HepG2 (cell line): ENCODE data around the gene SLC7A8. TPM values are rescaled to one million over a fixed set of nuclear protein-coding genes. Genes with fewer than 3 reads are reported as not detected.

ENCODE experiments used
- ATAC-seq: fragments of 200-7000 bp; cut with Tn5 transposase; 3 replicates; pipeline ENCODE4 v1.9.1; 2020; ENCODE audit warnings: mild to moderate bottlenecking, moderate library complexity
- BruUV-seq: library from RNA; stranded (reverse); fragments of 400-500 nt; replicated peaks from 2 replicates; lab custom pipeline; 2021; lab: Mats Ljungman, UMichigan
- CTCF ChIA-PET: fragments of 300-600 bp; formaldehyde crosslinking; extraction: SDS; loops from one replicate; lab custom pipeline; 2021; ENCODE audit warnings: low total read pairs, inconsistent platforms, low intra/inter-chr PET ratio; lab: Yijun Ruan, JAX
- POLR2A ChIA-PET: fragments of 350-600 bp; sonication (Branson Sonifier 250); formaldehyde crosslinking; loops from one replicate; lab custom pipeline; 2020; ENCODE audit warnings: antibody characterized with exemption, inconsistent platforms; lab: Yijun Ruan, JAX
- DNase-seq: peaks from one replicate; pipeline ENCODE4 v3.0.0-alpha.2; 2015; ENCODE audit warnings: low spot score
- FAIRE-seq: peaks from 3 replicates; lab custom pipeline; 2011; peaks lifted over from hg19 to GRCh38; lab: Jason Lieb, UNC
- H2AFZ ChIP-seq: one replicate; pipeline ENCODE4 v1.6.1; 2011; ENCODE audit warnings: low read length, inconsistent platforms
- H3K27ac ChIP-seq: fragments of 300-600 bp; 3 replicates; pipeline ENCODE4 v1.8.0; 2011; ENCODE audit warnings: mixed run types, mild to moderate bottlenecking, mixed read lengths, low read length, inconsistent platforms; ENCODE audit not compliant: insufficient read depth; ENCODE audit errors: extremely low read length
- H3K27me3 ChIP-seq, 2 experiments: fragments of 200-600 bp in 1 of 2; 2 replicates in 1 of 2; 3 replicates in 1 of 2; pipeline versions ENCODE4 v1.6.0 to v1.8.0; 2011; ENCODE audit warnings: low read length in 2 of 2, mild to moderate bottlenecking in 2 of 2, moderate library complexity in 2 of 2, inconsistent platforms in 1 of 2; ENCODE audit not compliant: insufficient read depth in 2 of 2, control insufficient read depth in 1 of 2
- H3K36me3 ChIP-seq, 2 experiments: fragments of 200-600 bp in 1 of 2; replicated peaks in 1 of 2; 2 replicates in 1 of 2; 3 replicates in 1 of 2; pipeline versions ENCODE4 v1.5.1 to v1.8.0; 2011; ENCODE audit warnings: low read length in 2 of 2, inconsistent platforms in 1 of 2; ENCODE audit not compliant: insufficient read depth in 2 of 2, control insufficient read depth in 1 of 2
- H3K4me1 ChIP-seq: 2 replicates; pipeline ENCODE4 v1.5.1; 2012; ENCODE audit warnings: low read length, inconsistent platforms; ENCODE audit not compliant: insufficient read depth
- H3K4me2 ChIP-seq: 2 replicates; pipeline ENCODE4 v1.6.0; 2011; ENCODE audit warnings: low read depth, low read length, inconsistent platforms
- H3K4me3 ChIP-seq, 3 experiments: fragments of 200-600 bp in 1 of 3; sonication (generic), shearing (Covaris generic) in 1 of 3; replicated peaks in 1 of 3; 2 replicates each; pipeline ENCODE4 v1.5.1; 2011 to 2016; ENCODE audit warnings: low read length in 3 of 3, inconsistent platforms in 2 of 3, low read depth in 2 of 3, mild to moderate bottlenecking in 2 of 3, control low read depth in 1 of 3, mixed read lengths in 1 of 3; ENCODE audit not compliant: insufficient read depth in 1 of 3
- H3K79me2 ChIP-seq: one replicate; pipeline ENCODE4 v1.6.1; 2011; ENCODE audit warnings: low read length, inconsistent platforms; ENCODE audit not compliant: insufficient read depth
- H3K9ac ChIP-seq: 2 replicates; pipeline ENCODE4 v1.6.0; 2011; ENCODE audit warnings: mild to moderate bottlenecking, low read depth, low read length, inconsistent platforms; ENCODE audit not compliant: insufficient read depth
- H3K9me3 ChIP-seq: 2 replicates; pipeline ENCODE4 v1.5.1; 2012; ENCODE audit warnings: mild to moderate bottlenecking, low read length
- H4K20me1 ChIP-seq: 2 replicates; pipeline ENCODE4 v1.6.0; 2011; ENCODE audit warnings: inconsistent platforms, mild to moderate bottlenecking, low read length, moderate library complexity; ENCODE audit not compliant: insufficient read depth
- BCL3 ChIP-seq: sonication (generic); formaldehyde crosslinking; IDR thresholded peaks from 2 replicates; pipeline ENCODE4 v1.5.1; 2020; ENCODE audit warnings: mild to moderate bottlenecking, missing genetic modification reagents, moderate library complexity
- EZH2 ChIP-seq: conservative IDR thresholded peaks from 2 replicates; pipeline ENCODE4 v1.6.1; 2012; ENCODE audit warnings: mild to moderate bottlenecking, low read depth, low read length, moderate library complexity
- GATAD2A ChIP-seq: IDR thresholded peaks from 2 replicates; pipeline ENCODE4 v1.6.1; 2016
- GPBP1L1 ChIP-seq: sonication (generic); formaldehyde crosslinking; IDR thresholded peaks from 2 replicates; pipeline ENCODE4 v1.5.0; 2020; ENCODE audit warnings: mild to moderate bottlenecking, missing genetic modification reagents
- HCFC1 ChIP-seq: fragments of 150-350 bp; IDR thresholded peaks from 2 replicates; pipeline ENCODE4 v1.6.1; 2014; ENCODE audit warnings: low read depth, low read length
- HDAC2 ChIP-seq: sonication (generic); formaldehyde crosslinking; IDR thresholded peaks from 2 replicates; pipeline ENCODE4 v1.4.0; 2020; ENCODE audit warnings: missing genetic modification reagents
- HNF4G ChIP-seq, 2 experiments: sonication (generic) in 1 of 2; formaldehyde crosslinking in 1 of 2; IDR thresholded peaks; 2 replicates each; pipeline versions ENCODE4 v1.4.0 to v1.6.1; 2011 to 2020; ENCODE audit warnings: borderline replicate concordance in 2 of 2, low read depth in 2 of 2, mild to moderate bottlenecking in 2 of 2, low read length in 1 of 2, missing genetic modification reagents in 1 of 2, moderate library complexity in 1 of 2
- RAD21 ChIP-seq: fragments of 450-650 bp; formaldehyde crosslinking; IDR thresholded peaks from 2 replicates; pipeline ENCODE4 v1.5.0; 2020; ENCODE audit warnings: mild to moderate bottlenecking
- SMAD3 ChIP-seq: sonication (generic); formaldehyde crosslinking; IDR thresholded peaks from 2 replicates; pipeline ENCODE4 v1.4.0; 2020; ENCODE audit warnings: missing genetic modification reagents
- SP1 ChIP-seq, 2 experiments: fragments of 450-650 bp in 1 of 2; sonication (generic) in 1 of 2; formaldehyde crosslinking in 1 of 2; IDR thresholded peaks; 2 replicates each; pipeline versions ENCODE4 v1.4.0 to v1.6.1; 2016 to 2020; ENCODE audit warnings: missing genetic modification reagents in 1 of 2
- STAT6 ChIP-seq: sonication (generic); formaldehyde crosslinking; IDR thresholded peaks from 2 replicates; pipeline ENCODE4 v1.4.0; 2020; ENCODE audit warnings: missing genetic modification reagents, mild to moderate bottlenecking, borderline replicate concordance
- TSC22D2 ChIP-seq: sonication (generic); formaldehyde crosslinking; IDR thresholded peaks from 2 replicates; pipeline ENCODE4 v1.5.1; 2020; ENCODE audit warnings: missing genetic modification reagents, mild to moderate bottlenecking, borderline replicate concordance
- ZNF354B ChIP-seq: sonication (generic); formaldehyde crosslinking; IDR thresholded peaks from 2 replicates; pipeline ENCODE4 v1.8.0; 2022; ENCODE audit warnings: mild to moderate bottlenecking, missing genetic modification reagents
- ZNF556 ChIP-seq: sonication (generic); formaldehyde crosslinking; IDR thresholded peaks from 2 replicates; pipeline ENCODE4 v1.4.0; 2020; ENCODE audit warnings: mild to moderate bottlenecking, missing genetic modification reagents, borderline replicate concordance
- ZNF558 ChIP-seq: sonication (generic); formaldehyde crosslinking; IDR thresholded peaks from 2 replicates; pipeline ENCODE4 v1.9.0; 2022; ENCODE audit warnings: mild to moderate bottlenecking, missing genetic modification reagents, borderline replicate concordance
- ZNF839 ChIP-seq: sonication (generic); formaldehyde crosslinking; IDR thresholded peaks from 2 replicates; pipeline ENCODE4 v1.4.0; 2020; ENCODE audit warnings: missing genetic modification reagents, mild to moderate bottlenecking, borderline replicate concordance
- WGBS: methylation state at CpG from one replicate; pipeline ENCODE4 v1.1.6; 2017; ENCODE audit warnings: low lambda C conversion rate; 5-methylcytosine and 5-hydroxymethylcytosine counted together
- in situ Hi-C: cut with HindIII; loops from 2 replicates; pipeline ENCODE4 v1.10.0; 2017; ENCODE audit warnings: low pct_unique_long_range_greater_than_20kb; ENCODE audit not compliant: extremely low pct_ligation_motif_present
- intact Hi-C: fragments of 100-400 bp; cut with micrococcal nuclease; formaldehyde crosslinking; loops from one replicate; pipeline ENCODE4 v1.10.0; 2022; ENCODE audit not compliant: unreplicated experiment
- polyA plus RNA-seq, 8 experiments: library from polyadenylated mRNA; depleted of rRNA in 3 of 8; stranded (reverse) in 7 of 8; unstranded in 1 of 8; fragments of >200 nt; fragmentation: Illumina TruSeq in 4 of 8; extraction: Trizol in 4 of 8; gene quantifications; 2 replicates each; pipeline versions ENCODE4 v1.2.1 to v1.2.3, GENCODE V29; 2011 to 2016; ENCODE audit warnings: low read depth in 4 of 8, missing spikeins in 1 of 8, mixed read lengths in 1 of 8; ENCODE audit not compliant: insufficient read depth in 1 of 8
- total RNA-seq, 5 experiments: library from RNA; depleted of rRNA; stranded (reverse); fragments of >200 nt; fragmentation: Illumina TruSeq; extraction: Trizol; gene quantifications; 2 replicates each; pipeline ENCODE4 v1.2.3, GENCODE V29; 2016; ENCODE audit warnings: low read depth in 1 of 5

SLC7A8 gene
- total and polyA plus RNA-seq, 2 of the 13 experiments (the other 11 are each of a cell fraction or from before 2014, with no cell fraction given), result 0.25 TPM; not detected in 1

GRCh38 chr14:23186913-23187654 lies 3.6 kb upstream of the SLC7A8 start:
- DNase-seq, result peak; percentile 78
- CTCF ChIA-PET, result interaction anchor here (0.7 to 11.3 kb wide), 8 partner anchors 21 to 201 kb away, joined by 3 to 493 read pairs (median 5); partner anchors contain the start of genes CDH24 and CEBPE
- H3K27ac ChIP-seq, result no peak overlapping the region
- ATAC-seq, result peak; percentile 89
- no peaks in the 10 kb centered on the region for H4K20me1 ChIP-seq
- POLR2A ChIA-PET, result interaction anchor here (1.6 to 1.8 kb wide), 2 partner anchors 92 to 118 kb away, joined by 4 to 9 read pairs; partner anchors contain the start of genes ACIN1 and C14orf119
- no peak overlapping the region for H2AFZ ChIP-seq
- H3K4me2 ChIP-seq, result no peak overlapping the region
- no peaks in the 10 kb centered on the region for H3K79me2 ChIP-seq
- no peak overlapping the region for H3K4me3 ChIP-seq
- in situ Hi-C loops (loop anchor here (5.0 kb wide), 1 partner anchor 65 kb away; no protein-coding TSS in a partner anchor), intact Hi-C loops (loop anchor here (1.0 to 2.0 kb wide), 2 partner anchors 67 to 118 kb away; no protein-coding TSS in a partner anchor)
- no peaks in the 10 kb centered on the region for H3K36me3 ChIP-seq
- FAIRE-seq, result peak; percentile 89
- peaks cover 2 to 34% of the 10 kb centered on the region in 2 experiments for H3K27me3 ChIP-seq
- WGBS, result 21% methylated on average over 12 of the region's 12 CpGs
- no peak overlapping the region for H3K9ac ChIP-seq
- peaks cover 12% of the 10 kb centered on the region for H3K4me1 ChIP-seq
- no TSS peak for BruUV-seq
- H3K9me3 ChIP-seq, result no peaks in the 10 kb centered on the region
- TF ChIP-seq ZNF839 (CRISPR knock-in tag), result no peak
- 0 out of 2 replicates have a peak, but pooled peaks have one; percentile 72 for TF ChIP-seq ZNF556 (CRISPR knock-in tag)
- TF ChIP-seq STAT6, result 0 out of 2 replicates have a peak, but pooled peaks have one; percentile 29
- no peak for TF ChIP-seq GPBP1L1 (CRISPR knock-in tag)
- peak; percentile 38; the same call in 1 of the 2 replicates for TF ChIP-seq GATAD2A
- peak; percentile 69; the same call in 1 of the 2 replicates for TF ChIP-seq EZH2
- peak; percentile 17; the same call in 1 of the 2 replicates for TF ChIP-seq HDAC2 (CRISPR knock-in tag)
- no peak for TF ChIP-seq SP1 (IDR thresholded peaks at IDR 0.05)
- no peak for TF ChIP-seq SP1 (CRISPR knock-in tag; IDR thresholded peaks at IDR 0.05)
- peak; percentile 67; the same call in 1 of the 2 replicates for TF ChIP-seq TSC22D2 (CRISPR knock-in tag)
- TF ChIP-seq ZNF558 (CRISPR knock-in tag), result no peak
- peak; percentile 76; the same call in 1 of the 2 replicates for TF ChIP-seq SMAD3 (CRISPR knock-in tag)
- no peak for TF ChIP-seq HNF4G (IDR thresholded peaks at IDR 0.05; ENCODE audit: borderline replicate concordance, low read depth, low read length)
- 0 out of 2 replicates have a peak, but pooled peaks have one; percentile 27 for TF ChIP-seq HNF4G (CRISPR knock-in tag; IDR thresholded peaks at IDR 0.05; ENCODE audit: borderline replicate concordance, low read depth)
- peak; percentile 47; the same call in 1 of the 2 replicates for TF ChIP-seq BCL3 (CRISPR knock-in tag)
- TF ChIP-seq ZNF354B (CRISPR knock-in tag), result peak; percentile 63; the same call in 1 of the 2 replicates
- peak; percentile 93 for TF ChIP-seq RAD21 (CRISPR knock-in tag)
- 0 out of 2 replicates have a peak, but pooled peaks have one; percentile 16 for TF ChIP-seq HCFC1
